IMR-90 (cell line): ENCODE data around the gene BMERB1. TPM values are rescaled to one million over a fixed set of nuclear protein-coding genes. Genes with fewer than 3 reads are reported as not detected.
"Not testable (repeated sequence)": the region's sequence is repeated elsewhere in the genome, so short reads cannot be mapped to it uniquely, and the experiment has no call there.

Experiments
- ATAC-seq: fragments of 200-7000 bp; cut with Tn5 transposase; 2 replicates; pipeline ENCODE4 v1.9.1; 2020; ENCODE audit warnings: low read depth, mild to moderate bottlenecking, moderate library complexity
- BruUV-seq: library from RNA; stranded (reverse); fragments of 400-500 nt; replicated peaks from 2 replicates; lab custom pipeline; 2021; lab: Mats Ljungman, UMichigan
- CTCF ChIA-PET: fragments of 300-600 bp; formaldehyde crosslinking; extraction: SDS; loops from one replicate; lab custom pipeline; 2021; ENCODE audit warnings: antibody characterized with exemption; lab: Yijun Ruan, JAX
- POLR2A ChIA-PET: fragments of 300-600 bp; sonication (Branson Sonifier 250); formaldehyde crosslinking; loops from one replicate; lab custom pipeline; 2022; ENCODE audit warnings: antibody characterized with exemption; ENCODE audit not compliant: unreplicated experiment; lab: Charles Lee
- DNase-seq: peaks from one replicate; pipeline ENCODE4 v3.0.0; 2013
- H2AFZ ChIP-seq: replicated peaks from 2 replicates; pipeline ENCODE3; 2013; ENCODE audit warnings: low read length, mild to moderate bottlenecking; ENCODE audit not compliant: poor library complexity
- H2AK5ac ChIP-seq: 2 replicates; pipeline ENCODE4 v1.6.1; 2013; ENCODE audit warnings: low read depth, low read length, inconsistent platforms
- H2AK9ac ChIP-seq: replicated peaks from 2 replicates; pipeline ENCODE3; 2013; ENCODE audit warnings: mild to moderate bottlenecking, low read depth, low read length, moderate library complexity; ENCODE audit not compliant: poor library complexity
- H2BK120ac ChIP-seq: 2 replicates; pipeline ENCODE4 v1.6.1; 2013; ENCODE audit warnings: low read depth, low read length, inconsistent platforms
- H2BK15ac ChIP-seq: 3 replicates; pipeline ENCODE4 v1.6.1; 2013; ENCODE audit warnings: low read depth, low read length, inconsistent platforms
- H2BK20ac ChIP-seq: 2 replicates; pipeline ENCODE4 v1.6.1; 2013; ENCODE audit warnings: low read depth, mild to moderate bottlenecking, inconsistent platforms, low read length, moderate library complexity
- H2BK5ac ChIP-seq: 2 replicates; pipeline ENCODE4 v1.6.1; 2013; ENCODE audit warnings: mild to moderate bottlenecking, low read depth, low read length, inconsistent platforms; ENCODE audit not compliant: poor library complexity, severe bottlenecking
- H3K14ac ChIP-seq: replicated peaks from 2 replicates; pipeline ENCODE4 v1.6.1; 2013; ENCODE audit warnings: low read depth, low read length, inconsistent platforms
- H3K18ac ChIP-seq: 2 replicates; pipeline ENCODE4 v1.6.1; 2013; ENCODE audit warnings: low read depth, low read length, control low read depth
- H3K23ac ChIP-seq: 2 replicates; pipeline ENCODE4 v1.6.1; 2013; ENCODE audit warnings: low read depth, low read length, inconsistent platforms
- H3K27ac ChIP-seq: 2 replicates; pipeline ENCODE4 v1.5.1; 2013; ENCODE audit warnings: mild to moderate bottlenecking, control low read depth, low read length; ENCODE audit not compliant: insufficient read depth
- H3K27me3 ChIP-seq: 2 replicates; pipeline ENCODE4 v1.6.1; 2013; ENCODE audit warnings: low read length; ENCODE audit not compliant: control insufficient read depth, insufficient read depth
- H3K36me3 ChIP-seq: 2 replicates; pipeline ENCODE4 v1.6.1; 2013; ENCODE audit warnings: low read length, mixed read lengths; ENCODE audit not compliant: control insufficient read depth, insufficient read depth
- H3K4ac ChIP-seq: 2 replicates; pipeline ENCODE4 v1.6.1; 2013; ENCODE audit warnings: low read depth, low read length, inconsistent platforms
- H3K4me1 ChIP-seq: 2 replicates; pipeline ENCODE4 v1.6.1; 2013; ENCODE audit warnings: low read length, mixed read lengths; ENCODE audit not compliant: control insufficient read depth, insufficient read depth
- H3K4me2 ChIP-seq: 2 replicates; pipeline ENCODE4 v1.6.1; 2013; ENCODE audit warnings: low read depth, mild to moderate bottlenecking, control low read depth, low read length, moderate library complexity
- H3K4me3 ChIP-seq: 2 replicates; pipeline ENCODE4 v1.5.1; 2013; ENCODE audit warnings: low read depth, mild to moderate bottlenecking, control low read depth, low read length, moderate library complexity; ENCODE audit not compliant: insufficient read depth
- H3K56ac ChIP-seq: 2 replicates; pipeline ENCODE4 v1.6.1; 2013; ENCODE audit warnings: low read length, inconsistent platforms; ENCODE audit not compliant: insufficient read depth; ENCODE audit errors: extremely low read depth
- H3K79me1 ChIP-seq, 2 experiments: 2 replicates each; pipeline ENCODE4 v1.6.1; 2013; ENCODE audit warnings: low read length in 2 of 2, inconsistent platforms in 1 of 2, low read depth in 1 of 2
- H3K9ac ChIP-seq: 2 replicates; pipeline ENCODE4 v1.6.1; 2013; ENCODE audit warnings: low read depth, low read length, control low read depth
- H3K9me1 ChIP-seq: 2 replicates; pipeline ENCODE4 v1.6.1; 2013; ENCODE audit warnings: low read length, inconsistent platforms; ENCODE audit not compliant: insufficient read depth
- H3K9me3 ChIP-seq: 2 replicates; pipeline ENCODE4 v1.6.1; 2013; ENCODE audit warnings: low read length; ENCODE audit not compliant: control insufficient read depth, insufficient read depth
- H4K20me1 ChIP-seq: 2 replicates; pipeline ENCODE4 v1.6.1; 2013; ENCODE audit warnings: low read length, inconsistent platforms; ENCODE audit not compliant: insufficient read depth
- H4K5ac ChIP-seq: 2 replicates; pipeline ENCODE4 v1.6.1; 2013; ENCODE audit warnings: mild to moderate bottlenecking, low read depth, low read length, control low read depth
- H4K8ac ChIP-seq, 2 experiments: 2 replicates each; pipeline ENCODE4 v1.6.1; 2013; ENCODE audit warnings: low read depth in 2 of 2, low read length in 2 of 2, control low read depth in 1 of 2, inconsistent platforms in 1 of 2
- H4K91ac ChIP-seq: 2 replicates; pipeline ENCODE4 v1.6.1; 2013; ENCODE audit warnings: low read depth, low read length, inconsistent platforms; ENCODE audit not compliant: insufficient read depth
- WGBS, 2 experiments: methylation state at CpG; one replicate each; pipeline versions ENCODE4 v1.1.5 to v1.1.7; 2013; ENCODE audit warnings: missing lambda C conversion rate in 2 of 2; ENCODE audit not compliant: insufficient read length in 1 of 2; ENCODE audit errors: extremely low coverage in 2 of 2; 5-methylcytosine and 5-hydroxymethylcytosine counted together
- dilution Hi-C: fragments of 300-500 bp; cut with HindIII; formaldehyde crosslinking; loops from one replicate; pipeline ENCODE4 v1.14.3; 2018; ENCODE audit warnings: low sequenced_read_pairs; ENCODE audit not compliant: unreplicated experiment
- in situ Hi-C: fragments of 300-500 bp; cut with MboI; formaldehyde crosslinking; loops from 3 replicates; pipeline ENCODE4 v1.14.3; 2019; ENCODE audit warnings: low sequenced_read_pairs, inconsistent platforms, mixed read lengths
- intact Hi-C: fragments of 100-400 bp; cut with micrococcal nuclease; formaldehyde crosslinking; loops from 2 replicates; pipeline ENCODE4 v1.10.0; 2022
- polyA plus RNA-seq, 3 experiments: library from polyadenylated mRNA; depleted of rRNA; stranded (reverse); fragments of >200 nt; gene quantifications; 2 replicates each; pipeline ENCODE4 v1.2.3, GENCODE V29; 2012; ENCODE audit warnings: low replicate concordance in 1 of 3
- total RNA-seq: library from RNA; depleted of rRNA; stranded (reverse); fragments of >200 nt; gene quantifications from 2 replicates; pipeline ENCODE4 v1.2.3, GENCODE V29; 2012

The BMERB1 gene
- total and polyA plus RNA-seq, 2 of the 4 experiments (the other 2 are of a cell fraction): 22.6 to 32.9 TPM

DNA sequence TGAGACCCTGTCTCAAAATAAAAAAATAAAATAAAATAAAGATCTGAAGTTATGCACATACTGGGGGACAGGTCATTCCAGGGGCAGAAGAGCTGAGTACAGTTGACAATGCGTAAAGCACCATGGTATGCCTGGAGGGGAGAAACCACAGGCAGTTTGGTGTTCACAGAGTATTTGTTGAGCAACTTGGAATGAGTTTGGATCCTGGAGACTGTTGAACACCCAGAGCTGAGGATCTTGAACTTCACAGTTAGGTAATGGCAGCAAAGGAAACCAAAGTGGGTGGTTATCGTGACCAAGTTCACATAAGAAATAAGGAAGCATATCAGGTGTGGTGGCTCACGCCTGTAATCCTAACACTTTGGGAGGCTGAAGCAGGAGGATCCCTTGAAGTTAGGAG is 30.3 kb upstream of the BMERB1 start:
- H3K9me1 ChIP-seq, H3K4ac ChIP-seq, H2AK5ac ChIP-seq, H2BK20ac ChIP-seq, H3K4me1 ChIP-seq, H3K23ac ChIP-seq, dilution Hi-C loops, H2BK15ac ChIP-seq, H3K9me3 ChIP-seq, H3K14ac ChIP-seq, H3K4me3 ChIP-seq, H2AK9ac ChIP-seq, H4K20me1 ChIP-seq, H2BK120ac ChIP-seq, intact Hi-C loops, H4K91ac ChIP-seq, DNase-seq, H2BK5ac ChIP-seq, H3K79me1 ChIP-seq, H3K18ac ChIP-seq, H3K36me3 ChIP-seq, in situ Hi-C loops, H4K8ac ChIP-seq, H3K27ac ChIP-seq, H3K56ac ChIP-seq, H3K9ac ChIP-seq, POLR2A ChIA-PET, H3K4me2 ChIP-seq, BruUV-seq, H3K27me3 ChIP-seq, CTCF ChIA-PET, H4K5ac ChIP-seq, H2AFZ ChIP-seq, ATAC-seq: not testable (repeated sequence)
- WGBS, 2 experiments: 92% methylated on average over 3 of the region's 3 CpGs; no CpG with 5 or more reads in 1 of the 2 experiments
